AG20443 (cell line): Measurements from ENCODE around the gene LSM14B.
A peak's percentile ranks its signal among the peaks of the same experiment; 100 is the strongest.
"Not testable (repeated sequence)": the region's sequence is repeated elsewhere in the genome, so short reads cannot be mapped to it uniquely, and the experiment has no call there.

Source experiments
- DNase-seq: peaks from one replicate; pipeline ENCODE4 v3.0.0; 2012; ENCODE audit warnings: low spot score, mixed read lengths

LSM14B gene

GRCh38 chr20:62112368-62112767 is 9.9 kb upstream of the LSM14B start:
- DNase-seq = no peak

DNA sequence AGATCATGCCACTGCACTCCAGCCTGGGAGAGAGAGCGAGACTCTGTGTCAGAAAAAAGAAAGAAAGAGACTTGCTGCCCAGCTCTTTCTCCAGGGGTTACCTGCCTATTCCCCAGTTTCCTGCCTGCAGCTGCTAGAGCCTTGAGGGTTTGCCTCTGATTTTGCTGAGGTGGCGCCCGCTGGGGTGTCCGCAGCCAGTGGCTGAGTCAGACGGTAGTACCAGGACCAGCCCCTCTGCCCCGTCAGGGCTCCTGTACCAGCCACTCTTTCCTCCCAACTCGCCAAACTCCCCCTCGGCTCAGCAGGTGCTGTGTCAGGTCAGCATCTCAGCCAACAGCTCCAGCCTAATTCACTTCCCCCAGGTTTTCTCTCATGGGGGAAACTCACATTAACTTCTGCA is 7.4 kb upstream of the LSM14B start:
- DNase-seq = no peak

- DNase-seq = not testable (repeated sequence)
Measured at GRCh38 chr20:62115800-62116407, 6.4 kb upstream of the LSM14B start.

DNA sequence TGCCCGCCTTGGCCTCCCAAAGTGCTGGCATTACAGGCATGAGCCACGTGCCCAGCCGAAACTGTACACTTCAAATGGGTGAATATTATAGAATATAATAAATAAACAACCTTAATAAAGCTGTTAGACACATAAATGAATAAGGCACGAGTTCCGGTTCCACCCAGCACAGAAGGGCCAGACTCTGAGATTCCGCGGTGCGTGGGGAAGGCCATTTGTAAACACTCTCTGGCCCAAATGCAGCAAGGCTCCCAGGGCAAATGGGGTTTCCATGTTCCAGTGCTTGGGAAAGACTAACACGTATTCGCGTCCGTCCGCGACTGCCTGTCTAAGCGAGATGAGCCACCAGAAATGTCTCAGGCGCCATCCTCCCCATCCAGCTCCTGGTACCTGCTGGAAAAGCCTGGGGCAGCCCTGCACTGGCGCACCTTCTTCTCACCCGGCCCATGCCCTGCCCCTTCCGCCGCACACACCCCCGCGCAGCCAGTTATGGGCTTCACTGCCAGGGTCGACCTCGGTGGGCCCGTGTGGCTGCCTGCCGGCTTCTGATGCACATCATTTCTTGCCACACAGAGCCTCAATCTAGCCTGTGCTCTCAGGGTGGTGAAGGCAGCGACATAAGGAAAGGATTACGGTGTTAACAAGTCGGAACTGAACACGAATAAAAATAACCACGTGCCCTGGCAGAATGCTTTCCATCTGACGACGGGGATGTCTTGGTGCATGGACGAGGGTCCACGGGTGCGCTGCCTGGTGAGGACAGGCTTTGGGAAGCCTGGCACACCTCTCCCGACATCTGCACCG is 5.5 kb upstream of the LSM14B start:
- no peak for DNase-seq

- DNase-seq = no peak
Measured at GRCh38 chr20:62117362-62117646, 5.0 kb upstream of the LSM14B start.

DNA sequence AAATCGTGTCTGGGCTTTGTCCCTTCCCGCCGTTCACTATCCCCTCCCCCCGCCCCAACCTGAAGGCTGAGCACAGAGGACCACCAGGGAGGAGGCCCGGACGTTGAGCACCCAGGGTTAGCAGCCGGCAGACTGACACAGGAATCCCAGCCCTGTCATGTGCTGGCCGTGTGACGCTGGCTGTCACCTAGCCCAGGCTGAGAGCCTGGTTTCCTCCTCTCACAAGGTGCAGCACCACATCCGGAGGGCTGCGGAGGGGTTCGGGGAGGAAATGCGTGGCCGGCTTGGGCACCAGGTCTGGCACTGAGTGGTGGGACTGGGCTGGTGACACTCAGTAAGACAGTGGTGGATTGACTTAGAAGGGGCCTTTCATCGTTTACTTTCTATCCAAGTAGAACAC is 4.6 kb upstream of the LSM14B start:
- DNase-seq = no peak

DNA sequence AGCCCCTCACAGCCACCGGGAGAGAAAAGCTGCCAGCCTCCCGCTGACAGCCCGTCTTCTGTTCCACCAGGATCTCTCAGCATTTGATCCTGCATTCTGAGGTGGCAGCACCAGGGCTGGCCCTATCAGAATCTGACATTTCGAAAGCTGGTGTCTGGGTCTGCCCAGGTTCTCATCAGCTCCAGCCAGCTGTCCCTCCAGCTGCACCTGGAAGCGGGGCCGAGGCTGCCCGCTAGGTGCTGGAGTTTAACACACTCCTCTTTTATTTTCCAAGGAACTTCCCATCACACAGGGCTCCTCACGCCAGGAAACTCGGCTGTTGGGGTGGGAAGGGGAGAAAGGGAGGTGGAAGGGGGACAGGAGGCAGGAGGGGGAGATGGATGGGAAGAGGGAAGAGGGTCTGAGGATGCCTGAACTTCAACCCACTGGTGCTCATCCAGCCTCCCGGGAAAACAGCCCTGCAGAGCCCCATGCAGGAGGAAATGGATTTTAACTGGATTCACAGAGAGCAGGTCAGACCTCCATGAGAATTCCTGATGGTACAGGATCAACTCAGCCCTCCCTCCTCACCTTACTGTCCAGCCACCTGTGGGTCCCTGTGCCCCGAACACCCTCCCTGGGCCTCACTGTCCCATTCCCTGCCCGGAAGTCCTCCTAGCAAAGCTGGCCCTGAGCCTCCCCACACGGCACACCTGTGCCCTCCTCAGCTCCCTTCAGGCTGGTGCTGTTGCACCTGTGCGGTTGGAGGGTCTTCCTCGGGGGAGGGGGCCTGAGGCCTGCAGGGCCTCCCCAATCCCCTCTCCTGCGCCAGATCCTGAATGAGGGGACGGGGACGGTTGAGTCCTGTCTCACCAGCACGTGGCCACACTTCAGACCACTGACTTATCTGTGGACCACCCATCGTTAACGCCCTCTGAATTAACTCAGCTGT is 3.9 kb upstream of the LSM14B start:
- DNase-seq = no peak

DNA sequence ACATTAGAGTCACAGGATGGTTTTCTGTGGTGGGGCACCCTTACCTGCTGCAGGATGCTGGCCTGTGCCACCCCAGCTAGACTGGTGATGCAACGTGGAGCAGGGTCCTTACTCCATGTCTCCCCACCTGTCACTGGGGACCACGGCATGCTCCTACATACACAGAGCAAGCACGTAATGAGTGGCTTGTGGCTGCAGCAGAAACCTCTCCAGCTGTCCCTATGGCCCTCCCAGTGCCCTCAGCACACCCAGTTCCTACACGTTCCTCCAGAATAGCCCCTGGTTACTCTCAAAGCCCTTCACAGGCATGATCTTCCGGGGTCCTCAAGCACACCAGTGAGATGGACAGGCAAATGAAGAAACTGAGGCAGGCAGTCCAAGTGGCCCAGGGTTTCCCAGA is 3.2 kb upstream of the LSM14B start:
- no peak for DNase-seq

- no peak for DNase-seq
Measured at GRCh38 chr20:62119591-62120364, 2.5 kb upstream of the LSM14B start.

GRCh38 chr20:62120365-62120762 is 1.9 kb upstream of the LSM14B start:
- DNase-seq = no peak

- DNase-seq = no peak
Measured at GRCh38 chr20:62120990-62121775, 1.1 kb upstream of the LSM14B start.

DNA sequence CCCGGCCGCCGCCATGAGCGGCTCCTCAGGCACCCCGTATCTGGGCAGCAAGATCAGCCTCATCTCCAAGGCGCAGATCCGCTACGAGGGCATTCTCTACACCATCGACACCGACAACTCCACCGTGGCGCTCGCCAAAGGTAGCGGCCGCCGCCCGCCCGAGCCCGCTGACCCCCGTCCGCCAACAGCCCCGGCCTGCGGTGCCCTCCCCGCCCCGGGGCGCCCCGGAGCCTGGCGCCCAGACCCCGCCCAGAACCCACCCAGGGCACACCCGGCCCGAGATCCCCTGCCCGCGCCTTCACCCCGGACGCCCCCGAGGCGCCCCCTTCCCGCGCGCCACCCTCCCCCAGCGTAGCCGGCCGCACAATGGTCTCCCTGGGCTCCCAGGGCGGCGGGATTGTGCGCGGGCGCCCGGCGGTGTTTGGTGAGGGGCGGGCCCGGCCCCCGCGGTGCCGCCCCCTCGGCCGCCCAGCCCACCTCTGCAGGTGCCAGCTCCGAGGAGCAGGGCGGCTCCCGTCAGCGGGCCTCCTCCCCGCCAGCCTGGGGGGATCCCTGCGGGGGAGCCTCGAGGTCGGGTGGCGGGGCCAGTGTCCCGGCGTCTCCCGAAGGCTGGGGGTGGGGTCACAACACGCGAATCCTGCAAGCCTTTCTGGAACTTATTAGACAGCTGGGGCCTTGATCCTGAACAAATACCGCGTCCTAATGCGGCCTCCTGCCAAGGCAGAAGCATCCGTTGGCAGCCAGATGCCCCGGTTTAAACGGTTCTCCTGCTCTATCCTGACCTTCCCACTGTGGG is 577 bp downstream of the LSM14B start:
- peak; percentile 52 for DNase-seq

GRCh38 chr20:62123450-62124118 is 1.3 kb downstream of the LSM14B start:
- DNase-seq = peak; percentile 38

DNA sequence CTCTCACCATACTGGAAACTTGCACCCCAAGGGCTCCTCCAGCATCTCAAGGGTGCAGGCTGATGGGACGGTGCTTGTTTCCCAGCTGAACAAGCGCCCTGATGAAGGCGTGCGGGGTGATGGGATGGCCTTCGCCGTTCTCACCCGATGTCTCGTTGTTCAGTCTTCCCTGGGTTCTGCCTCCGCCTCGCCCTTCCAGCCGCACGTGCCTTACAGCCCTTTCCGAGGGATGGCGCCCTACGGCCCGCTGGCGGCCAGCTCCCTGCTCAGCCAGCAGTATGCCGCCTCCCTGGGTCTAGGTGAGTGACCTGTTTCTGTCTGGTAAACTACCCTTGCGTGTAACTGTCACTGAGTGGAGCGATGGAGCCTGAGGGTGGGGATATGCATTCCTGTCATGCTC is 3.9 kb downstream of the LSM14B start:
- no peak for DNase-seq

DNA sequence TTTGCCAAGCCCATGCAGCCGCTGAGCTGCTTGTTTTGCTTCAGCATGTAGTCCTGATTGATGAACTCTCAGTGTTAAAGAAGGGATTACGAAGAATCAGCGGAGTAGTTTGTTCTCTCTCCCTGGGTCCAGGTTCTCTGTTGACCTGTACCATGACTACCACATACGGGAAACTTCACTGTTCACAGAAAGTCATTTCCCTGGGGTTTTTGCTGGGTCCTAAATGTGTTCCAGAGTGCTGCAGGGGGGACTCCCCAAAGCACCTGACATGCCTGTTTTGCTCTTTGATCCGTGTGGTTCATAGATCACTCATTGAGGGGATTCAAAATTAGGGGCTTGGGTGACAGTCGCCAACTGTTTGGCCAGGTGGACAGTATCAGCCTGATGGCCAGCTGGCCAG is 5.5 kb downstream of the LSM14B start:
- no peak for DNase-seq

- no peak for DNase-seq
Measured at GRCh38 chr20:62128502-62128901, 6.2 kb downstream of the LSM14B start.

DNA sequence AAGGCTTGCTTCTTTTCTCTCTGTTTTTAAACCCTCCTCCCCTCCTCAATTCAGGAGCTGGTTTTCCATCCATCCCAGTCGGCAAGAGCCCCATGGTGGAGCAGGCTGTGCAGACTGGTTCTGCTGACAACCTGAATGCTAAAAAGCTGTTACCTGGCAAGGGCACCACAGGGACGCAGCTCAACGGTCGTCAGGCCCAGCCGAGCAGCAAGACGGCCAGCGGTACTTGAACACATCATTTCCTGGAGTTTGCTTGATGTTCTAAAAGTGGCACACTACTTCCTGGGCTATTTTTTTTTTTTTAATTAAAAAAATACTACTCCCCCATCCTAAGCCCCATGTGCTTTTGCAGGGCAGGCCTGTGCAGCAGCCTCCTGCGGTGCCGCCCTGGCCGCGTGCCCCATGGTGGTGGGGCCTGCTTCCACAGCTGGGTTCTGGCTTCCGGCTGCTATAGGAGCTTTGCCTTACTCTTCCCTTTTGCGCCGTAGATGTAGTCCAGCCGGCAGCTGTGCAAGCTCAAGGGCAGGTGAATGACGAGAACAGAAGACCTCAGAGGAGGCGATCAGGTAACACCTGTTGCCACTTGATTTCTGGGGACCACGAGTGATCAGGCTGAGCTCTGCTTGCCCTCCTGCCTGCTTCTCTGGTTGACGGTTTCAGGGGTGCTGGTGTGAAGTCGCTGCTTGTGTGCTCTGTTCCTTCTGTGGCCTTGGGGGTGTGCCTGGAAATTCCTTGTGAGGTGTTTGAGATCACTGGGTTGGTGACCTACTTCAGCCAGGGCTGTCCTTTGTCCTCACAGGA is 7.7 kb downstream of the LSM14B start:
- no peak for DNase-seq

- DNase-seq = no peak
Measured at GRCh38 chr20:62131560-62132320, 9.5 kb downstream of the LSM14B start.
